Heart left ventricle (tissue), 13 donors: Measurements from ENCODE around the gene ARMH2.

Experiments
- CTCF ChIP-seq, 12 donors: fragments of 200-600 bp; sonication (generic) in 4 of 12; IDR thresholded peaks; one replicate each; pipeline versions ENCODE4 v1.5.0 to v1.8.0; 2018 to 2022; ENCODE audit warnings: antibody characterized with exemption in 12 of 12, mild to moderate bottlenecking in 5 of 12
- POLR2A ChIP-seq, 2 donors: fragments of 450-650 bp; IDR thresholded peaks; one replicate each; pipeline ENCODE4 v1.6.1; 2017; ENCODE audit warnings: antibody characterized with exemption in 2 of 2, mild to moderate bottlenecking in 2 of 2, moderate library complexity in 2 of 2
- donor health status: ischemic (EF 13 %, LVEDD 7.1; RV severe dilation, severe dysfunction).
- donor health status: DM: no; HTN: yes; CAD: no.
- donor health status: DM: no; HTN: no; CAD: no.
- donor health status: ischemic (EF 25% LVEDD 6.9; RV normal size, moderate dysfunction).
- donor health status: ischemic (EF 25% LVEDD 5.7; RV mildly dilated, moderate dysfunction).
- donor health status: ischemic (EF 35%, LVEDD 5.7; RV mildly dilated, moderate dysfunction).
- donor health status: nonischemic (EF 11% LVEDD 7.7; RV severe dilation, severe dysfunction).
- donor health status: DM: yes; HTN: yes; CAD: no.
- donor health status: PGD.
- donor health status: ischemic (EF 29% LVEDD 5.4; RV normal size, mild dysfunction).
- donor health status: nonischemic (EF 23%, LVEDD 6.1; RV moderate dilation, normal function).

GRCh38 chr6:24752917-24753492 is 45.7 kb downstream of the ARMH2 start:
- TF ChIP-seq CTCF (IDR thresholded peaks at IDR 0.05) = no peak
- TF ChIP-seq POLR2A (IDR thresholded peaks at IDR 0.05) = no peak
